T-helper 1 cell (primary cell): ENCODE results near the gene XDH.

Source experiments
- DNase-seq, 5 donors: peaks; one replicate each; pipeline ENCODE4 v3.0.0-alpha.2; 2012 to 2020

The XDH gene

DNA sequence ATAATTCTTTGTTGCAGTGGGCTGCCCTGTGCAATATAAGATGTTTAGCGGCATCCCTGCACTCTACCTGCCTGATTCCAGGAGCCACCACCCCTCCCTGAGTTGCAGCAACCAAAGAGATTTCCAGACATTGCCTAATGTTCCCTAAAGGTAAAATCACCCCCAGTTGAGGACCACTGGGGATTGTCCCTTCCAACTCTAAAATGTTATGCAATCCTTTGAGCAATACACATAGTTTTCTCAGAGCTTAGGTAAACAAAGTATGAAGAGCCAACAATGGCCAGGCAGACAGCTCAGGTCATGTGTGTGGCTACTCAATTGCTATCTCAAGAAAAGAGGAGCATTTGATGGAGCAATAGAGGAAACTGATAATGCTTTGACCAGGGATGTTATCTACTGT lies 87.0 kb downstream of the XDH start:
- DNase-seq = no peak

DNA sequence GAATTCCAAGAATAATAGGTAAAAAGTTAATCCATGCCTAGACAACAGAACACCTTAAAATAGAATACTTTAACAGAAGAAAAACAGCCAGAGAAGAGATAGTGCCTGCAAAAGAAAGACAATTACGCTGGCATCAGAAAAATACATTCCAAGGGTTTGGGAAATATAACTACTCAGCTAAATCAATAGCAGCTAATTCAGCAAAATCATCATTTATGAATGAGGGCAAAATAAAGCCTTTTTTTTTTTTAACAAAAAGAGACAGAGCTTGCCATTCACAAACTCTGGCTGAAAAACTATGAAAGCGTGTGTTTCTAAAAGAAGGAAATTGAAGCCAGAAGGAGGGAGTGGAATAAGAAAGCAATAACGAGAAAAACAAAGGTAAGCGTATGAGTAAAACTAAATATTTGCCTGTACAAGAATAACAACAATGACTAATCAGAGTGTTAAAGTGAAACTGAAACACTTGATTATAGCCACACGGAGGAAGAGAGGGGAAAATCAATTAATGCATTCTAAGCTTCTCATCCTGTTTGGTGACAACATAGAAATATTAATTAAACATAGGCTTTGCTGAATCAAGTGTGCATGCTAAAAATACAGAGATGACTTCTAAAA lies 90.4 kb downstream of the XDH start:
- peak in 1 of 5 donors; percentile 81 for DNase-seq

- DNase-seq = no peak
Measured at GRCh38 chr2:31322371-31322770, 92.2 kb downstream of the XDH start.

GRCh38 chr2:31319406-31320175 lies 95.0 kb downstream of the XDH start:
- peak in 1 of 5 donors; percentile 67 for DNase-seq

DNA sequence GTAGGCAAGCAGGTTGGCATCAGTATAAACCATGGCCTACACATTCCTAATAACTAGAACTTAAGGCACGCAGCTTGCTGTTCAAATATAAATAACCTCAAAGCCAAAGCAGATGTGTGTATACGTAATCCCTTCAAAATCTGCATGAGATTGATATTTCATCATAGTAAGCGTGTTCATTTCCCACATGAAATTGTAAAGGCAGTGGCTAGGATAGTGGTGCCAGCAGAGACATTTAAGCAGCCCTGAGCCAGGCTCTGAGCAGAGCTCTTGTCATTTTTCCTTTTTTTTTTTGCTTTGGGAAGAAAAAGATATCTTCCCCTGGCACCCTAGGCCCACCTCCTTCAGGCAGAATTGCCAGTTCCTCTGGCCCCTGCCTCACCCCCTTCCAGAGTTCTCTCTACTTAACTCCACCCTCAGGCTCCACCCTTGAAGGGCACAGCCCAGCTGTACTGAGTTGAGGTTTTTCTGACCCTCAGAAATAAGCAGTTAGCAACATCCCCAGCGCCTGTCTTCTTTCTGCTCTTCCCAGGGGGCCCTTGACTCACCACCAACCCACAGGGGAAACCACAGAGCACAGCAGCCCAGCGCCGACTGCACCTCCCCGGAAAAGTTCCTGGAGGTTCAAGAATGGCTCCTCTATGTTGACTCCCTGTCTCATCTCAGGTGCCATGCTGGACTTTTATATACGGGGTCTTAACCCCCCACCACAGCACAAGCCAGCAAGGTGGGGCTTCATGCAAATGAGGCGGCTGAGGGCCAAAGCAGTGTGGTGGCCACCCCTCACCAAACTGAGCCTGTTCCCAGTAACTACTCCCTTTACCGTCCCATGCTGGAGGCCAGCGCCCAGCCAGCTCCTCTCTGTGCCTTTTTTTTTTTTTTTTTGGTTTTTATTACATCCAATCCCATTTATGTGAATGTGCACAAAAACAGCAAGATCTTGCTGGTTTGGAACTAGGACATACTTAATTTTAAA lies 95.9 kb downstream of the XDH start:
- DNase-seq = peak in 1 of 5 donors; percentile 57

DNA sequence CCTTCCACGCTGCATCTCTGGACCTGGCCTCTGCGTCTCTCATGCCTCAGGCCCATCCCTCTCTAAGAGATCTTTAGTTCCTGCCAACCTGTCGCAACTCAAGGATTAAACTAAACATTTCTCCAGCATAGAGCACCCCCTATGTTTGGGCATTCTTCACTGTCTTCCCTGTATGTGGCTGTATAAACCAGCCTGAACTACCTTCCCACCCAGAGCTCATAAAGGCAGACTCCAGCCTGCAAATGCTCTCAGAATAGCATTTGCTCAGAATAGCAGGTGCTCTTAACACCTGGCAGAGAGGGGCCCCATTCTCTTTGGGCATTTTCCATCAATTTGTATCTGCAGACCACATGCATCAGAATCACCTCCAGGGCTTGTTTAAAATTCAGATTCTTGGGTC lies 97.1 kb downstream of the XDH start:
- DNase-seq = no peak

DNA sequence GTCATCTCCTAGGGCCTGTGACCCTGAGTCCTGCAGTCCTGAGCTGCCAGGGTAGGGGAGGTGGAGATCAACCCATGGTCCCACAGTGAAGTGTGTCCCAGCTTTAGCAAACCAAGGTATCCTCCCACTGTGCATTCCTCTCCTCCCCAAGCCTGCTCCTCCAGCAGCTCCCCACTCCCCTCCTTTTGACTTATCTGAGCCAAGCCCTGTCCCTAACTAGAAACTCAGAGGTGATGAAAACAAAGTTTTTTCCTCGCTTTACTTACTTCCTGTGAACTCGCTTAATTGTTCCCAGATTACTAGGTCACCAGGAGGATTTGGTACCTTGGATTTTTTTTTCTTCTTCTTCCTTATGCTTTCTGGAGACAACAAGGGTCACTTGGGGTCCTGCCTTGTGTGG lies 99.8 kb downstream of the XDH start:
- DNase-seq = no peak

- DNase-seq = no peak
Measured at GRCh38 chr2:31312898-31313297, 101.6 kb downstream of the XDH start.

- no peak for DNase-seq
Measured at GRCh38 chr2:31304816-31305215, 109.7 kb downstream of the XDH start.

DNA sequence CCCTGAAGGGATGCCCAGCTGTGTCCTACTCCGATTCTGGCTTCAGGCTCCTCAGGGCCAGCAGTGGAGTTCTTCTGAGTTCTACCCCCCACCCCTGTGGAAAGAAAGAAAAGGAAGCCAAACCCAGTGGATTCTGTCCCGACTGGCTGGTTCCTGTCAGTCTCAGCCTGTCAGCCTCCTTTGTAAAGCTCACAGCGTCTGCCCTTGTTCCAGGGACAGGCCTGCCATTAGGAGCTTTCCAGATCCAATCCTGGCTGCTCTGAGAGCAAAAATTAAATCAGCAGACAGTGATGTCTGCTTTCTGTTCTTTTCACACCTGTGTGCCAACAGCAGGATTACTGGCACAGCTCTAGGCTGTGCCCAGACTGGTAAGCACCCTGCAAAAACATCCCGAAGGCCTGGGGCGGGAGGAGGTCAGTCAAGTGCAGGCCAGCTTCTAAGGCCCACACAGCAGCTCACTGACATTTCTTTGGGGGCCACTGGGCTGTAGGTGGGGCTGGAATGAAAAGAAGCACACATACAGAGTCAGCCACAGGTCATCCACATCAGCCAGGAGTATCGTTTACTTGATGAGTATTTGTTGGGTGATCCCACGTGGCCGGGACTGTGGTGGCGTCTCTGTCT lies 111.5 kb downstream of the XDH start:
- no peak for DNase-seq

DNA sequence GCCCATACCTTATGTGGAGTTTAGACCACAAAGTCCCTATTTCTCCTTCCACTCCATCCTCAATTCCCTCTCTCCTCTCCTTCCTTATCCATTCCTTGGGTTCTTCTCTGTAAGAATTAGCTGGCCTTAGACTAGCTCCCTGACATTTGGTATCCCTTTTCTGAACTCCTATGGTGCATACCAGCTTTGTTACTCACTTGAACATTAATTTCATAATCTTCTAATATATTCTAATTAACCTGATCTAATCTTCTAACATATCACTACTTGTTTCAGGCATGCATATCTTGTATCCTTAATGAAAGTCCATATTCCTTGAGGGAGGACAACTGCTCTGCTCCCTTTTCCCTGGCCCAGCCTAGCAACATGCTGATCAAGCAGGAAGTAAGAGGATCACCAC lies 114.2 kb downstream of the XDH start:
- DNase-seq = no peak

- DNase-seq = no peak
Measured at GRCh38 chr2:31299547-31299946, 115.0 kb downstream of the XDH start.

- DNase-seq = peak in 1 of 5 donors; percentile 17
Measured at GRCh38 chr2:31297751-31298150, 116.8 kb downstream of the XDH start.

DNA sequence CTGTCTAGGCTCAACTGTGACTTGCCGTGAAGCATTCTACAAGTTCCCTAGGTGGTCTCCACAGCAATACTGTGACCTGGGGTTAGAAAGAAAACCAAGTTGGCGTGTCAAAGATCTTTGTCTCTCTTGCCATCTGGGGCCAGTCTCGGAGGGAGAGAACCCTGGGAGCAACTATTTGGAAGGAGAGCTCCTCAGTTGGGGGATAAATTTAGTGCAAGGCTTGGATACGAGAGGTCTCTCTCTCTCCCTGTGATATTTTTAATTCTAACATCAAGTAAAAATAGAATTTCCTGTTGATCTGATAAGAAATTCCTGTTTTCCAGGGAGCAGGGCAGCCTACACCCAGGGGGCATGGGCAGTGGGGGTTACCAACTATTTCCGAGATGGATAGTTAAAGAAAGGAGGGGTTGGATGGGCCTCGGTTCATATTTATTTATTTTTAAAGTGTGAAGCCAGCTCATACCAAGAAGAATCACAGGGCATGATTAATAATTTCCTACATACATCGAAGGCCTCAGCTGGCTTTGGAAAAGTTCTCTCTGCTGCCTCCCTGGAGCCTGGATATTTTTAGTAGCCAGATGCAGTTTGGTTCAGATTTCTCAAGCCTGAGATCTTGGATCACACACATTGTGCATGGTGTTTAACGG lies 117.8 kb downstream of the XDH start:
- DNase-seq = no peak

GRCh38 chr2:31294196-31294595 lies 120.3 kb downstream of the XDH start:
- no peak for DNase-seq

DNA sequence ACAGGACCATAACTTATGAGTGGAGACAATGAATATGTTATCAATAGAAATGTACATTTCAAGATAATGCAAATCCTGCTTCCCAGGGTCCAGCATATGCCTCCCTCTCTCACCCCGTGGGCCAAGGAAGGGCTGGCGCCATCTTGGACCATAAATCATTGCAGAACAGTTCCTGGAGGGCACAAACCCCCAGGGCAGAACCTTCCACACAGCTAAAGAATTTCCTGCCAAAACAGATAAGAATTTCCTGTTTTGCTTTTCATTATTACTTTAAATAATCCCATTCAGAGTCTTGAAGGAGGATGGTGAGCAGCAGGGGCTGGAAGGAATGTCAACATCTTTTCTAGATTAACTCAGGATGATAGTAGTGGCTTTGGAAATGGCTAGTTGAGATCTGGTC lies 126.9 kb downstream of the XDH start:
- no peak for DNase-seq

- DNase-seq = no peak
Measured at GRCh38 chr2:31286961-31287550, 127.5 kb downstream of the XDH start.

GRCh38 chr2:31286230-31286629 lies 128.3 kb downstream of the XDH start:
- no peak for DNase-seq
